LNCaP clone FGC (cell line): ENCODE data around the gene NDUFA11.
"Not testable (repeated sequence)": the region's sequence is repeated elsewhere in the genome, so short reads cannot be mapped to it uniquely, and the experiment has no call there.

ENCODE experiments used
- DNase-seq: peaks from one replicate; pipeline ENCODE4 v3.0.0-alpha.2; 2011; ENCODE audit warnings: low read depth
- H3K4me3 ChIP-seq: 2 replicates; pipeline ENCODE4 v1.5.1; 2011; ENCODE audit warnings: mild to moderate bottlenecking, low read depth, low read length, control low read depth
- TF ChIP-seq, protein P1 (sequence below): IDR thresholded peaks from 2 replicates; pipeline ENCODE4 v1.5.1; 2012; ENCODE audit warnings: mild to moderate bottlenecking; ENCODE audit not compliant: control insufficient read depth, insufficient read depth; ENCODE audit errors: extremely low read depth

The NDUFA11 gene

GRCh38 chr19:5850743-5851293 is 52.8 kb downstream of the NDUFA11 start:
- peak; percentile 4 for DNase-seq
- H3K4me3 ChIP-seq: no peak overlapping the region
- TF ChIP-seq, protein P1, sequence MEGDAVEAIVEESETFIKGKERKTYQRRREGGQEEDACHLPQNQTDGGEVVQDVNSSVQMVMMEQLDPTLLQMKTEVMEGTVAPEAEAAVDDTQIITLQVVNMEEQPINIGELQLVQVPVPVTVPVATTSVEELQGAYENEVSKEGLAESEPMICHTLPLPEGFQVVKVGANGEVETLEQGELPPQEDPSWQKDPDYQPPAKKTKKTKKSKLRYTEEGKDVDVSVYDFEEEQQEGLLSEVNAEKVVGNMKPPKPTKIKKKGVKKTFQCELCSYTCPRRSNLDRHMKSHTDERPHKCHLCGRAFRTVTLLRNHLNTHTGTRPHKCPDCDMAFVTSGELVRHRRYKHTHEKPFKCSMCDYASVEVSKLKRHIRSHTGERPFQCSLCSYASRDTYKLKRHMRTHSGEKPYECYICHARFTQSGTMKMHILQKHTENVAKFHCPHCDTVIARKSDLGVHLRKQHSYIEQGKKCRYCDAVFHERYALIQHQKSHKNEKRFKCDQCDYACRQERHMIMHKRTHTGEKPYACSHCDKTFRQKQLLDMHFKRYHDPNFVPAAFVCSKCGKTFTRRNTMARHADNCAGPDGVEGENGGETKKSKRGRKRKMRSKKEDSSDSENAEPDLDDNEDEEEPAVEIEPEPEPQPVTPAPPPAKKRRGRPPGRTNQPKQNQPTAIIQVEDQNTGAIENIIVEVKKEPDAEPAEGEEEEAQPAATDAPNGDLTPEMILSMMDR: no peak

GRCh38 chr19:5850189-5850588 is 53.4 kb downstream of the NDUFA11 start:
- TF ChIP-seq, protein P1: no peak
- DNase-seq: no peak

GRCh38 chr19:5848621-5849020 is 55.0 kb downstream of the NDUFA11 start:
- H3K4me3 ChIP-seq, DNase-seq: not testable (repeated sequence)

More at GRCh38 chr19:5850189-5850588, 53.4 kb downstream of the NDUFA11 start:
- H3K4me3 ChIP-seq: no peak overlapping the region

GRCh38 chr19:5847846-5848245 is 55.7 kb downstream of the NDUFA11 start:
- H3K4me3 ChIP-seq: not testable (repeated sequence)

More at GRCh38 chr19:5847846-5848245, 55.7 kb downstream of the NDUFA11 start:
- not testable (repeated sequence) for DNase-seq
